ENCODE data around the gene CENPX. TPM values are rescaled to one million over a fixed set of nuclear protein-coding genes. Genes with fewer than 3 reads are reported as not detected.

CENPX gene
- total and polyA plus RNA-seq, 2 donors (not counting 3 experiments of a cell fraction or from before 2014, with no cell fraction given), result 56.2 to 67.2 TPM

DNA sequence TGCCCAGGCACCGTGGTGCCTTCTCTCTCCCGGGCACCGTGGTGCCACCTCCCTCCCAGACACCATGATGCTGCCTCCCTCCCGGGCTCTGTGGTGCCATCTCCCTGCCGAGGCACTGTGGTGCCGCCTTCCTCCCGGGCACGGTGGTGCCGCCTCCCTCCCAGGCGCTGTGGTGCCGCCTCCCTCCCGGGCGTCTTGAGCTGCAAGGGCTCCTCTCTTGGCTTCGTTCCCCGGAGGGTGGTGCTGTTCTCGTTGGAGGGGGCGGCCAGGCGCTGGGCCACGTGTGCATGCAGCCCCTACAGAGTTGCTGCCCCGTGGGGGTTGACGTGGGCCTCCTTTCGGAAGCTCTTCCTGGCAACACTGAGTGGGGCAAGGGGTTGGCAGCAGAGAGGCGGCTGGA is 8.2 kb downstream of the CENPX start:
- H3K27ac ChIP-seq (ENCODE audit: insufficient read depth, low read depth, low read length), result no peak overlapping the region
- H3K9ac ChIP-seq (replicated peaks; ENCODE audit: extremely low read depth, insufficient read depth, low read length), result no peak overlapping the region
- dilution Hi-C loops (cut with MboI; ENCODE audit: extremely low pct_ligation_motif_present, low sequenced_read_pairs), result no loop called here
- H3K9me3 ChIP-seq (replicated peaks; ENCODE audit: control insufficient read depth, insufficient read depth, low read length), result no peaks in the 10 kb centered on the region
- TF ChIP-seq EZH2 (IDR thresholded peaks at IDR 0.05; ENCODE audit: borderline replicate concordance, low read depth, low read length, severe bottlenecking), result no peak
- no peak for TF ChIP-seq JUN (IDR thresholded peaks at IDR 0.05; ENCODE audit: borderline replicate concordance, insufficient read depth, insufficient read length, low read depth)
- TF ChIP-seq POLR2AphosphoS5 (IDR thresholded peaks at IDR 0.05; ENCODE audit: insufficient read depth, low read depth, low read length), result no peak
- no peaks in the 10 kb centered on the region for H4K20me1 ChIP-seq (replicated peaks; ENCODE audit: control insufficient read depth, extremely low read depth, insufficient read depth, low read length)
- intact Hi-C loops (cut with micrococcal nuclease), result no loop called here
- H2AFZ ChIP-seq (ENCODE audit: low read depth, low read length), result no peak overlapping the region
- no peaks in the 10 kb centered on the region for H3K27me3 ChIP-seq (ENCODE audit: control insufficient read depth in 2 of 2, insufficient read depth in 2 of 2, low read length in 2 of 2)
- no peaks in the 10 kb centered on the region for H3K4me1 ChIP-seq (ENCODE audit: control insufficient read depth, extremely low read depth, insufficient read depth, low read length)
- H3K36me3 ChIP-seq (ENCODE audit: control insufficient read depth in 2 of 2, extremely low read depth in 1 of 2, insufficient read depth in 2 of 2, low read length in 2 of 2), result no peaks in the 10 kb centered on the region
- H3K4me3 ChIP-seq (replicated peaks in 1 of 3; ENCODE audit: insufficient read depth in 1 of 3, low read depth in 1 of 3, low read length in 3 of 3), result no peak overlapping the region
- no TSS peak for BruUV-seq (replicated peaks)
- ChIA-PET POLR2A (no interaction called here), CTCF (interaction anchor here (1.5 to 2.3 kb wide), 2 partner anchors 11 to 55 kb away, joined by 5 to 12 read pairs; no protein-coding TSS in a partner anchor)
- DNase-seq (ENCODE audit: low read depth, low spot score), result no peak
- no peak for FAIRE-seq
- H3K79me2 ChIP-seq (ENCODE audit: control insufficient read depth, insufficient read depth, low read length), result no peaks in the 10 kb centered on the region
- H3K9me1 ChIP-seq (replicated peaks; ENCODE audit: control insufficient read depth, extremely low read depth, insufficient read depth, low read length), result no peaks in the 10 kb centered on the region
- H3K4me2 ChIP-seq (ENCODE audit: insufficient read depth, low read length), result no peak overlapping the region

DNA sequence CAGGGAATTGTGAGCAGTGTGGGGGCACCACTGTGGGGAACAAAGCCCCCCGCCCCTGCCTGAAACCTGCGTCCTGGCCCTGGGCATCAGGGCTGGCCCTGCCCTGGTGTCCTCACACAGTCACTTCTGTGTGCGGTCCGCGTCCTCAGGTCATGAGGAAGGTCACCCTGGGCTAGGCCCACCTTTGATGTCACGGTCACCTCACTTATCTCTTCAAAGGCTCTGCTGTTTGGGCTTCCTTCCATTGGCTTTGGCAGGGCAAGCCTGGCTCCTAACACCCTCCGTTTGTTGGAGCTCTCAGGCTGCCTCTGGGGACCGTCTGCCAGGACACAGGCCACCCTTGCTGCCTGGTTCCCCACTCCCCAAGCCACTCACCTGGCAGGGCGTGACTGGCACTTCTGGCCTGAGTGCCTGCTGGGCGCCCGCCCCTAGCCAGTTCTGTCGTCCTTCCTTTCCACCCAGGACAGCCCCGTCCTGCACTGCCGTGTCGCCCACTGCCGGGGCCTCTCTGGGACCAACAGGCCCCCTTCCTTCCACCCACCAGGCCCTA is 8.8 kb downstream of the CENPX start:
- Histone ChIP-seq H3K9me3 (replicated peaks; ENCODE audit: control insufficient read depth, insufficient read depth, low read length) (no peaks in the 10 kb centered on the region), H3K27ac (ENCODE audit: insufficient read depth, low read depth, low read length) (no peak overlapping the region), H3K27me3 (ENCODE audit: control insufficient read depth in 2 of 2, insufficient read depth in 2 of 2, low read length in 2 of 2) (no peaks in the 10 kb centered on the region), H3K4me2 (ENCODE audit: insufficient read depth, low read length) (no peak overlapping the region), H2AFZ (ENCODE audit: low read depth, low read length) (no peak overlapping the region), H3K9ac (replicated peaks; ENCODE audit: extremely low read depth, insufficient read depth, low read length) (no peak overlapping the region), H3K36me3 (ENCODE audit: control insufficient read depth in 2 of 2, extremely low read depth in 1 of 2, insufficient read depth in 2 of 2, low read length in 2 of 2) (no peaks in the 10 kb centered on the region), H3K79me2 (ENCODE audit: control insufficient read depth, insufficient read depth, low read length) (no peaks in the 10 kb centered on the region), H3K4me3 (replicated peaks in 1 of 3; ENCODE audit: insufficient read depth in 1 of 3, low read depth in 1 of 3, low read length in 3 of 3) (no peak overlapping the region), H3K9me1 (replicated peaks; ENCODE audit: control insufficient read depth, extremely low read depth, insufficient read depth, low read length) (no peaks in the 10 kb centered on the region), H3K4me1 (ENCODE audit: control insufficient read depth, extremely low read depth, insufficient read depth, low read length) (no peaks in the 10 kb centered on the region), H4K20me1 (replicated peaks; ENCODE audit: control insufficient read depth, extremely low read depth, insufficient read depth, low read length) (no peaks in the 10 kb centered on the region)
- FAIRE-seq, result no peak
- POLR2A ChIA-PET, result no interaction called here
- CTCF ChIA-PET, result interaction anchor here (1.4 to 2.3 kb wide), 3 partner anchors 10 to 141 kb away, joined by 3 to 12 read pairs (median 5); no protein-coding TSS in a partner anchor
- intact Hi-C loops (cut with micrococcal nuclease), result no loop called here
- no peak for DNase-seq (ENCODE audit: low read depth, low spot score)
- dilution Hi-C loops (cut with MboI; ENCODE audit: extremely low pct_ligation_motif_present, low sequenced_read_pairs), result no loop called here
- TF ChIP-seq POLR2A (IDR thresholded peaks at IDR 0.05; ENCODE audit: low read depth, low read length) (no peak), CTCF (IDR thresholded peaks at IDR 0.05; ENCODE audit: extremely low read depth in 1 of 2, insufficient read depth in 1 of 2, low read depth in 1 of 2, low read length in 2 of 2) (no peak), POLR2AphosphoS5 (IDR thresholded peaks at IDR 0.05; ENCODE audit: insufficient read depth, low read depth, low read length) (no peak), EZH2 (IDR thresholded peaks at IDR 0.05; ENCODE audit: borderline replicate concordance, low read depth, low read length, severe bottlenecking) (no peak), MAX (IDR thresholded peaks at IDR 0.05; ENCODE audit: insufficient read depth, insufficient read length) (no peak), JUN (IDR thresholded peaks at IDR 0.05; ENCODE audit: borderline replicate concordance, insufficient read depth, insufficient read length, low read depth) (no peak), MYC (IDR thresholded peaks at IDR 0.05; ENCODE audit: low read depth, low read length) (no peak), GATA2 (IDR thresholded peaks at IDR 0.05; ENCODE audit: insufficient read depth, insufficient read length, low read depth, low read length) (no peak), FOS (IDR thresholded peaks at IDR 0.05; ENCODE audit: borderline replicate concordance, insufficient read depth, low read length) (no peak)
- BruUV-seq (replicated peaks), result no TSS peak
